ENCODE measurements around the gene GALNT2.

Gene GALNT2

GRCh38 chr1:230212405-230212936 is 145.4 kb downstream of the GALNT2 start:
- no peak for DNase-seq (ENCODE audit: low read depth)

- no peak for DNase-seq (ENCODE audit: low read depth)
These were observed 148.0 kb downstream of the GALNT2 start for GRCh38 chr1:230215031-230215430.

- no peak for DNase-seq (ENCODE audit: low read depth)
These were observed 148.5 kb downstream of the GALNT2 start for GRCh38 chr1:230215529-230215928.

GRCh38 chr1:230216896-230217295 is 149.9 kb downstream of the GALNT2 start:
- no peak for DNase-seq (ENCODE audit: low read depth)

GRCh38 chr1:230218667-230219066 is 151.6 kb downstream of the GALNT2 start:
- no peak for DNase-seq (ENCODE audit: low read depth)

GRCh38 chr1:230219174-230220067 is 152.4 kb downstream of the GALNT2 start:
- DNase-seq (ENCODE audit: low read depth) = no peak

GRCh38 chr1:230220478-230220877 is 153.4 kb downstream of the GALNT2 start:
- DNase-seq (ENCODE audit: low read depth) = no peak

GRCh38 chr1:230220907-230221306 is 153.9 kb downstream of the GALNT2 start:
- no peak for DNase-seq (ENCODE audit: low read depth)

GRCh38 chr1:230222678-230223077 is 155.6 kb downstream of the GALNT2 start:
- DNase-seq (ENCODE audit: low read depth) = no peak

- no peak for DNase-seq (ENCODE audit: low read depth)
These were observed 157.3 kb downstream of the GALNT2 start for GRCh38 chr1:230224101-230224960.

- DNase-seq (ENCODE audit: low read depth) = no peak
These were observed 159.2 kb downstream of the GALNT2 start for GRCh38 chr1:230226007-230226800.

GRCh38 chr1:230226814-230227213 is 159.8 kb downstream of the GALNT2 start:
- no peak for DNase-seq (ENCODE audit: low read depth)

GRCh38 chr1:230228236-230228897 is 161.3 kb downstream of the GALNT2 start:
- DNase-seq (ENCODE audit: low read depth) = no peak

- no peak for DNase-seq (ENCODE audit: low read depth)
These were observed 163.2 kb downstream of the GALNT2 start for GRCh38 chr1:230230273-230230672.

GRCh38 chr1:230230948-230231773 is 164.1 kb downstream of the GALNT2 start:
- DNase-seq (ENCODE audit: low read depth) = no peak

- no peak for DNase-seq (ENCODE audit: low read depth)
These were observed 164.7 kb downstream of the GALNT2 start for GRCh38 chr1:230231774-230232145.

- no peak for DNase-seq (ENCODE audit: low read depth)
These were observed 165.3 kb downstream of the GALNT2 start for GRCh38 chr1:230232371-230232771.

GRCh38 chr1:230233786-230234185 is 166.7 kb downstream of the GALNT2 start:
- no peak for DNase-seq (ENCODE audit: low read depth)

- DNase-seq (ENCODE audit: low read depth) = no peak
These were observed 168.8 kb downstream of the GALNT2 start for GRCh38 chr1:230235876-230236275.

GRCh38 chr1:230236301-230237008 is 169.4 kb downstream of the GALNT2 start:
- no peak for DNase-seq (ENCODE audit: low read depth)

Data from stimulated activated CD8-positive, alpha-beta memory T cell treated with anti-CD3 and anti-CD28 coated beads, Interleukin-7, amount 100 ng/mL, for 24 hours (primary cell).